GM19452 (cell line): Measurements from ENCODE around the gene HACE1.
"Not testable (repeated sequence)": the region's sequence is repeated elsewhere in the genome, so short reads cannot be mapped to it uniquely, and the experiment has no call there.

ENCODE experiments used
- ATAC-seq: cut with Tn5 transposase; IDR thresholded peaks from one replicate; pipeline ENCODE4 v1.9.1; 2021; ENCODE audit not compliant: unreplicated experiment

HACE1 gene

DNA sequence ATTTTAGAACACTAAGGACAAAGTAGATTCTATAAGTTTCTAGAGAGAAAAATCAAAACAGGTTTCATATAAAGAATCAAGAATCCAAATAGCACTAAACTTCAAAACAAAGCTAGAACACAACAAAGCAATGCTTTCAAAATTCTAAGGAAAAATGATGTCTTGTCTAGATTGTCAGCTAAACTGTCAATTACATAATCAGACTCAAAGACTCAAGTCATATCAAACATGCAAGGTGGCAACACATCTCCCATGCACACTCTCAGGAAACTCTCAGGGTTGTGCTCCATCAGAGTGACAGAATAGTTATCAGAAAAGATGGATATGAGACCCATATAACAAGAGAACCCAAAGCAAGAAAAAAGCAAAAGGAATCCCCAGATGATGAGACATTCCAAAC lies 23.9 kb downstream of the HACE1 start:
- ATAC-seq: no peak

DNA sequence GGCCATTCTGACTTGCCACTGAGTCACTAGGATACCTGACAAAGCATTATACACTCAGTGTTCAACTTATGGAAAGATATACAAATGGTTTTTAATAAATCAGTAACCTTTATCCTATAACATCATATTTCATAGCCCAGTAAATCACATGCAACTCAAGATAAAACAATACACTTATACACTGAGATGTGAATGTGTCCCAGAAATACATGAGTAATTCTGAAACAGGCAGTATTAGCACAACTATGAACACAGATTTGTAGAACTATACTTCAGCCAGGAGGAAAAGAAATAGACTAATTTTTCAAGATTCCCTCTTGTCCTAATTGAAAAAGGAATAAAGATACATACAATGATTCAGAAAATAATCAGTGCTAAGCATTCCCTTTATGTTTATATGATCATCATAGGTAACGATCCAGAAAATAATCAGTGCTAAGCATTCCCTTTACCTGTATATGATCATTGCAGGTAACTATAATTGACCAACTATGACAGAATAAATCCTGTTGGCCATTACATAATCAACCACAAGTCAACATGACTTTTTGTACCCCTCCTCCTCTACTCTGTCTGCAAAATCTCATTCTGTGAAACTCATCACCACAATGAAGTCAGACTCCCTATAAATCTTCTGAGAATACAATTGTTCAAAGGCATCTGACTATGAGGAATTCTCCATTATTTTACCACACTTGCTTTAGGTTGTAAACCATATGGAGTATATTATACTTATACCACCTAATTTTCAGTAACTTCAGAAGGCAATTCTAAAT lies 30.3 kb downstream of the HACE1 start:
- ATAC-seq: no peak

DNA sequence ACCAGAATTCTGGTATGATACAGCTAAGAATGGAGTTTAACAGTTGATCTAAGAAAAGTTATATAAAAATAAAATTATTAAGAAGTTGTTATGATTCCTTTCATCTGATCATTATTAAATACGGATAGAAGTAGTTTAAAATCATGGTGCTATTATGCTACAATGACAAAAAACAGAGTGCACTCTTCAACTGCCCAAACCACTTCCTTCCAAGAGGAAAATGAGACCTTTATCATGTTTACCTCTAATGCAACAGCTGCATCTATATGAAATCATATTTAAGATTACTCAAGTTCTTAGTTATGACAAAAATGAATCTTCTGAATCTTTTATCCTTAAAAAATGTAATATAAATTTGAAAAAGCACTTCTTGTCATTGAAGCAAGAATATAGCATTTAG lies 31.2 kb downstream of the HACE1 start:
- no peak for ATAC-seq

DNA sequence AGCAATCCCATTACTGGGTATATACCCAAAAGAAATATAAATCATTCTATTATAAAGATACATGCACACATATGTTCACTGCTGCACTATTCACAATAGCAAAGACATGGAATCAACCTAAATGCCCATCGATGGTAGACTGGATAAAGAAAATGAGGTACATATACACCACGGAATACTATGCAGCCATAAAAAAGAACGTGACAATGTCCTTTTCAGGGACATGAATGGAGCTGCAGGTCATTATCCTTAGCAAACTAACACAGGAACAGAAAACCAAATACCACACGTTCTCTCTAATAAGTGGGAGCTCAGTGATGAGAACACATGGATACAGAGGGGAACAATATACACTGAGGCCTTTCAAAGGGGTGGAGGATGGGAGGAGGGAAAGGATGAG lies 38.9 kb downstream of the HACE1 start:
- not testable (repeated sequence) for ATAC-seq

DNA sequence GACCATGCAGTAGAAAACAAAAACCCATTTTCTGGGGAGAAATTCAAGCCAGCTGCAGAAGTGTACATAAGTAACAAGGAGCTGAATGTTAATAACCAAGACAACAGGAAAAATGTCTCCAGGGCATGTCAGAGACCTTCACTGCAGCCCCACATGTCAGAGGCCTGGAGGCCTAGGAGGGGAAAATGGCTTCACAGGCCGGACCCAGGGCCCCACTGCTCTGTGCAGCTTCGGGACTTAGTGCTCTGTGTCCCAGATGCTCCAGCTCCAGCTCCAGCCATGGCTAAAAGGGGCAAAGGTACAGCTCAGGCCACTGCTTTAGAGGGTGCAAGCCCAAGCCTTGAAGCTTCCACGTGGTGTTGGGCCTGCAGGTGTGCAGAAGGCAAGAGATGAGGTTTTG lies 43.6 kb downstream of the HACE1 start:
- no peak for ATAC-seq

DNA sequence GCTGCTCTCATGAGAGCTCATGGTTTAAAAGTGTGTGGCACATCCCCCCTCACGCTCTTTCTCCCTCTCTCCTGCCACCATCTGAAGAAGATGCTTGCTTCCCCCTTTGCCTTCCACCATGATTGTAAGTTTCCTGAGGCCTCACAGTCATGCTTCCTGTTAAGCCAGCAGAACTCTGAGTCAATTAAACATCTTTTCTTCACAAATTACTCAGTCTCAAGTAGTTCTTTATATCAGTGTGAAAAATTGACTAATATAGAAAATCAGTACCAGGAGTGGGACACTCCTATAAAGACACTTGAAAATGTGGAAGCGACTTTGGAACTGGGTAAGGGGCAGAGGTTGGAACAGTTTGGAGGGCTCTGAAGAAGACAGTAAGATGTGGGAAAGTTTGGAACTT lies 45.0 kb downstream of the HACE1 start:
- no peak for ATAC-seq

DNA sequence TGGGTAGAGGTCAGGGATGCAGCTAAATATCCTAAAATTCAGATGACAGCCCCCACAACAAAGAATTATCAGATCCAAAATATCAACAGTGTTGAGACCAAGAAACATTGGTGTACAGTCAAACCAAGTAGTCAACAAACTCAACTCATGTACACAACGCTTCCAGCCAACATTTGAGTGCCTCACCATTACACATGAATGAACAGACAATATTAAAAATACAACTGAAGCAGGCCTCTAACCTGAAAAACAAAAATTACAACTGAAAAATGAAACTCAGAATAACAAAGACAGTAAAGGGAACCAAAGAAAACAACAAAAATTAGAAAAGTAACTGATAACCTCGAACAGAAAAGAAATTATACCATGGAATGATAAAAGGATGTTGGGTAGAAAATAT lies 46.2 kb downstream of the HACE1 start:
- no peak for ATAC-seq

DNA sequence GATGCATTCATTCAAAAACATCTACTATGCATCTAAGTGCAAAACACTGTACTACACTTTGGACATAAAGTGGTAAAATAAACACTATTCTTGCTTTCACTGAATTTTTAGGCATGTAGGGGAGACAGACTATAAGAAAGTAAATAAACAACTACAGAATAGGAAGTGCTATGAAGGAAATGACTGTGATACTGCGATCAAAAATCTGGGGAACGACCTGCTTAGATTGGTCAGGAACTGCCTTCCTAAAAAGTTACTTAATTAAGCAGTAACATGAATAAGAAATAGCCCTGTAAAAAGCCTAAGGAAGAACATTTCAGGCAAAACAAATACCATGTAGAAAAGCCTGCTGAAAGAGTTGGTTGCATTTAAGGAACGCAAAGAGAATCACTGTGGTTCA lies 50.6 kb downstream of the HACE1 start:
- no peak for ATAC-seq

DNA sequence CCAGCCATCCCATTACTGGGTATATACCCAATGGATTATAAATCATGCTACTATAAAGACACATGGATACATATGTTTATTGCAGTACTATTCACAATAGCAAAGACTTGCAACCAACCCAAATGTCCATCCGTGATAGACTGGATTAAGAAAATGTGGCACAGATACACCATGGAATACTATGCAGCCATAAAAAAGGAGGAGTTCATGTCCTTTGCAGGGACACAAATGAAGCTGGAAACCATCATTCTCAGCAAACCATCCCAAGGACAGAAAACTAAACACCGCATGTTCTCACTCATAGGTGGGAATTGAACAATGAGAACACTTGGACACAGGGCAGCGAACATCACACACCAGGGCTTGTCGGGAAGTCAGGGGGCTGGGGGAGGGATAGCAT lies 54.4 kb downstream of the HACE1 start:
- ATAC-seq: not testable (repeated sequence)

DNA sequence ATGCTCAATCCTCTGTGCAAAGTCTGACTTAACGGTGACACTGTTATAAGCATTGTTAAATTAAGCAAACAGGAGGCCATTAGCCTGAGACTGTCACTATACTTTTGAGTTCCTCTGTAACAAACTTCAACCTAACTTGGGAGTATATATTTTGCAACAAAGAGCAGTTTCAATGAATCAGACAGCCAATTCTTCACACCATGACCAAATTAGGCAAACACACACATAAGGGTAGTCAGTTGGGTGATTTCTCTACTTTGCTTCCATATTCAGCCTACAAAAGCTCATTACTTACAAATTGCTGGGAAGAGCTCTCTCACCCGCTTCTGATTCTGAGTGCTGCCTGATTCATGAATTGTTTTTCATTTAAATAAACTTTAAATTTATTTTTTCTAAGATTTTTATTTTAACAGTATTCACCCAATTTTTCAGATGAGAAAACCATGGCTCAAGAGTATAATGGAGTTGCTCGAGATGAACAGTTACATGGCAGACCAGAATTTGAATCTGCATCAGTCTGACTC lies 60.5 kb downstream of the HACE1 start:
- ATAC-seq: no peak

DNA sequence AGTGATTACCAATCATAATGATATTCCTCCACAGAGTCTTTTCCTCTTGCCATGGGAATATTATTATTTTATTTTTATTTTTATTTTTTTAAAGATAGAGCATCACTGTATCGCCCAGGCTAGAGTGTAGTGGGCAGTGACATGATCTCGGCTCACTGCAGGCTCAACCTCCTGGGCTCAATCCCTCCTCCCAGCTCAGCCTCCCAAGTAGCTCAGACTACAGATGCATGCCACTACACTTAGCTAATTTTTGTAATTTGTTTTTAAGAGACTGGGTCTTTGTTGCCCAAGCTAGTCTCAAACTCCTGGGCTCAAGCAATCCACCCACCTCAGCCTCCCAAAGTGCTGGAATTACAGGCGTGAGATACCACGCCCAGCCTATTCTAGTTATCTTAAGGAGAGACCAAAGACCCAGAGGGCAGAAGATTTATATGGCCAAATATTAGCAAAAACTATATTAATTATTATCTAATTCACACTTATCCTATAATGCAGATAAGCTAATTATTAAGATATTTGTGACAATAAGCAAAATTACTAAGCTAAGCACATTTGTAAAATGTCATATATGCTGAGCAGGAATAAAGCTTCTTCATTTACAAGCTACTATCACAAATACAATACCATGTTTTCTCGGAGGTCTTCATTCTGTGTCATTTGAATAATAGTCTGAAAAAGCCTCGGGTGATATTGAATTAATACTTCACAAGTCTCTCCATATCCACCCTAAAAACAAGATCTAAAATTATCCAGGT lies 63.5 kb downstream of the HACE1 start:
- ATAC-seq: no peak

DNA sequence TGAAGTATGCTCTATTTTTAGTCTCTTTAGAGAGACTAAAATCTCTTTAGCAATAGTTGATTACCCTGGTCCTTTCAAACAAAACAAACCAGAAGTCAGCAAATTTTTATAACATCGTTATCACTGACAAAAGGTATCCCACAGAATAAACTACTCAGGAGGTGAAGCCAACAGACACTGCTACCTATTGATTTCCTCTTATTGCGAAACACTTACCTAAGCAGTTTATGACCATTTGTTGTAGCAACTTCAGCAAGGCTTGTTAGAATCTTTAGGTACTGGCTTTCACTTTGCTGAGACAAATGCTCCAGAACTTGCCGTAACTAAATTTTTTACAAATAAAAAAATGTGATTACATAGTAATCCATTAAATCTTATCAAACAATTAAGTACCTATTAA lies 64.4 kb downstream of the HACE1 start:
- no peak for ATAC-seq

DNA sequence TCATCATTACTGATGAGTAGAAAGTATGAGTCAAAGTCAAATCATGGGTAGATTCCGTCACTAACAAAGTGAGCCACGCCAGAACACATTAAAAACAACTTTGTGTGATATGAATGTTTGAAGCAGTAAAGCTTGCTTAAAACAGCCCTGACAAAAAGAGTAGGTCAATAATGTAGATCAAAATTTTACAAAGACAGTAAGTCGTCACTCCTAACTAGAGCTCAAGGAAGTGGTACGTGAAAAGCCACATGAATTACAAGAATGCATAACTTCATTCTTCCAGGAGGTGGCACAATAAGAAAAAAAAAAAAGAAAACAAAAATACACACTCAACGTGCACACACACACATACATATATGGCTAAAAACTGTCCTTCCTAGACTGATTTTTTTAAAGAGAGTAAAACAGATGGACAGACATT lies 69.9 kb downstream of the HACE1 start:
- ATAC-seq: peak; percentile 76

DNA sequence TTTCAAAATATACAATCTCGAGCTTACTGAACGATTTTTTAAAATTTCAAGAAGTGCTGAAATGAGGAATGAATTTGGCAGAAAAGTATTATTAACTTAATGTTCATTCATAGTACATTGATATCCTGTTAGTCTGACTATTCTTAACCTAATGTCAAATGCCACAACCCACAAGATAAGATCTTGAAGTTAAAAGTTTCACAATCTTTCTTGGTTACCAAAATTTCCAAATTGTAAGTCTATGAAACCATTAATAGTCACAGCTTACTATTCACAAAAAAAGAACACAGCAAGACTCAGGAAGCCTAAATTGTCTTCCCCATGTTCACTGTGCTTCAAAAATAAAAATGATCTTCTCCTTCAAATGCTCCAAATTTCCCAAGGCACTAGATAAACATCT lies 71.3 kb downstream of the HACE1 start:
- no peak for ATAC-seq

DNA sequence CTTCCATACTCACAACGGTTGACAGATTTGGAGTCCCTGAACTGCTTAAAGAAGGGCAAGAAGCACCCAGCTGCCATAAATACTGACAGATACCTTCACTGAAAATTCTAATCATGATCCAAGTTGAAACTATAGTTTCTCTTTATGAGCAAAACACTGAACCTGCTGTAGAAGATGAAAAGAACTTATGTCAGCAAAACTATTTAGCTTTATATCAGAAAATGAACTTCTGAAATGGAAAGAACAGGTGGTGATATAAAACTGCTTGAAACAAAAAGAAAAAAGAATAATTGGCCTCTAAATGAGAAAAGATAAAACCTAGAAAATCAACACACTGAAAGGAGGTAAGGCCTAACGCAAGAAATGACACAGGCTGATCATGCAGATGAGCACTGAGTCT lies 72.4 kb downstream of the HACE1 start:
- no peak for ATAC-seq

DNA sequence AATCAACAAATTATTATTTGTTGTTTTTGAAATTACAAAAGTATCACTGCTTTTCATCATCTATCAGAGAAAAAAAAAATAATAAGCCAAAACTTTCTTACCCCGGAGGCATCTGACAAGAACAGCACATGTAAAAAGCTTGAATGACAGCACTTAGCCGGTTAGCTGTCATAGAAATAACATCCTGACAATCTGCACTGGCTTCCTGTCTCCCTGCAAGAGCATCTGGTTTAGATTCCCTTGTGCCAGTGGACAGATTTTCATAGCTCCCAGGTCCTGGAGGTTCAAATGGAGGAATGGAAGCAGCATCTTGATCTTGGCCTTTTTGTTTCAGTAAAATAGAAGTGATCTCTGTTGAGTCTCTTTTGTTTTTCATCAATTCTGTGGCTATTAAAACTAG lies 74.8 kb downstream of the HACE1 start:
- ATAC-seq: no peak

DNA sequence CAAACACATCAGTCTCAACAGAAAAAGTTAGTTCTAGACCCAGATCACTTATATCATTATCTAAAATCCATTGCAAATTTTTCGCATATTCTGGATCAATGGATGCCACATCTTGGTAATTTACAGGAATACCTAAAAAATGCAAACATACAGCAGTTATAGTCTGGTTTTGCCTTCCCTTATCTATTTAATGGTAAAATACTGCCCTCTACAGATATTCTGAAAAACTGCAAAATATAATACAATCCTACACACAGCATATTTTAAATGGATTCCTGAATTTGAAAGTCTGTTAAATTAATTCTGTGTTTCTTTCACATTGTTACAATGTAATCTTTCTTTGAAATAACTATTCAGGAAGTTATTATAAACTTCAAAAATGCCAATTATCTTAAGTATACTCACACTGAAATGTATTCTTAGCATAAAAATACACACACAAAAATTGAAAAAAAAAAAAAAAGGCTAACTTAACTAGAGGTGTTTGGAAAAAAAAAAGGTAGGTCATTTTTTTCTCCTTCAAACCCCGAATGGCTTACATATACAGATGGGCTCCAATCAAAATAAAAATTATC lies 88.4 kb downstream of the HACE1 start:
- peak; percentile 87 for ATAC-seq

DNA sequence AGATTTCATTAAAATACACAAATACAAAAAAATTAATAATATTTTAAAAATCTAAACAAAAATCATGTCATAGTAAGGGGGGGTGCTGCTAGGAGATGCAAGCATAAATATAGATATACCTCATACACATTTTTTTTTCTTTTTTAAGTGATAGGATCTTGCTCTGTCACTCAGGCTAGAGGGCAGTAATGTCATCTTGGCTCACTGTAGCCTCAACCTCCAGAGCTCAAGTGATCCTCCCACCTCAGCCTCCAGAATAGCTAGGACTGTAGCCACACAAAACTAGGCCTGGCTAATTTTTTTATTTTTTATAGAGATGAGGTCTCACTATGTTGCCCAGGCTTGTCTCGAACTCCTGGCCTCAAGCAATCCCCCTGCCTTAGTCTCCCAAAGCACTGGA lies 90.8 kb downstream of the HACE1 start:
- ATAC-seq: no peak

DNA sequence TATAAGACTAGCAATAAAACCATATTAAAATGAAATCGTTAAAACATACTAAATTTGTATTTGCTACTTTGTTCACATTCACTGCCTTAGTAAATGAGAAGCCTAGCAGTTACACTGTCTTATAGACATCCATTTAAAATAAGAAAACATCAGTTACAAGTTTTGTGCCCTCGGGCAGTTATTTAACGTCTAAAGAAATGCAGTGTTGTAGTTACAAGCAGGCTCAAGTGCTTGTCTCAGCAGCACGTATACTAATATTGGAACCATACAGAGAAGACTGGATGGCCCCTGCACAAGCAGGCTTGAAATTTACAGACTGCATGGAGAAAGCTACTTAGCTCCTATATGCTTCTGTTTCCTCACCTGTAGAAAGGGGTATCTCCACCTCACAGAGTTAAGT lies 93.1 kb downstream of the HACE1 start:
- ATAC-seq: no peak

DNA sequence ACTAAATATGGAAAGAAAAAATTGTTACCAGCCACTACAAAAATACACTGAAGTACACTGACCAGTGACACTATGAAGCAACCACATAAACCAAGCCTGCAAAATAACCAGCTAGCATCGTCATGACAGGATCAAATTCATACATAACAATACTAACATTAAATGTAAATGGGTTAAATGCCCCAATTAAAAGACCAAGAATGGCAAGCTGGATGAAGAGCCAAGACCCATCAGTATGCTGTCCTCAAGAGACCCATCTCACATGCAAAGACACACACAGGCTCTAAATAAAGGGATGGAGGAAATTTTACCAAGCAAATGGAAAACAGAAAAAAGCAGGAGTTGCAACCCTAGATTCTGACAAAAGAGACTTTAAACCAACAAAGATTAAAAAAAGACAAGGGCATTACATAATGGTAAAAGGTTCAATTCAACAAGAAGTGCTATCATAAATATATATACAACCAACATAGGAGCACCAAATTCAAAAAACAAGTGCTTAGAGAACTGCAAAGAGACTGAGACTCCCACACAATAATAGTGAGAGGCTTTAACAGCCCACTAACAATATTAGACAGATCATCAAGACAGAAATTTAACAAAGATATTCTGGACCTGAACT lies 104.8 kb downstream of the HACE1 start:
- no peak for ATAC-seq

DNA sequence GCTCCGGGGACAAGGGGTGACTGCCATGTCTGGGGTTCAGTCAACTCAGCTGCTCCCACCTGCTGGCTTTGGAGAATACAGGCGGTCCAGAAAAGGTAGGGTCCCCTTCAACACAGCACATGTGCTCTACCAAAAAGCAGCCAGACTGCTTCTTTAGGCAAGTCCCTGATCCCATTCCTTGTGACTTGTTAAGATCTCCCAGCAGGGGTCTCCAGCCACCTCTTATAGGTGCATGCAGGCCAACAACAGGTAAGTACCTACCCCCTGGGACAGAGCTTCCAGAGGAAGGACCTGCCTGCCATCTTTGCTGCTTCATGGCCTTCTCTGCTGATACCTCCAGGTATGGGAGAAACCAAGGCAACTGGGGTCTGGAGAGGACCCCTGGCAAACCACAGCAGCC lies 106.5 kb downstream of the HACE1 start:
- ATAC-seq: no peak

DNA sequence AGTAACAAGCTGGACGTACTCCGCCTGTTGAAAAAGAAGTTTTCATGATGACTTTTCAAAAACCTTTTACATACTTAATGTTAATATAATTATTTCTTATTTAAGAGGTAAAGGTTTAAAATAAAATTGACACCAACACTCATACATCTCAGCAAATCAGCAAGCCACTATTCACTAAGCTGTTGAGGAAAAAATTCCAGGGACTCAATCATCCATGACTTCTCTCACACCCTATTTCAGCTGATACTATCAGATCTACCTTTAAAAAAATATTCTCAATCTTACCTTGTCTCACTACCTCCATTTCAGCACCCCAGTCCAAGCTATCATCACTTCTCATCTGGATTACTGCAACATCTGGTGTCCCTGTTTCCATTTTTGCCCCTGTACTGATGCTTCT lies 109.3 kb downstream of the HACE1 start:
- ATAC-seq: no peak
